Hepatocyte (in vitro differentiated cells): ENCODE measurements around the gene FAM174C.

Experiments
- CTCF ChIP-seq: fragments of 200-600 bp; sonication (generic); IDR thresholded peaks from 2 replicates; pipeline ENCODE4 v1.5.1; 2016; ENCODE audit warnings: antibody characterized with exemption, mild to moderate bottlenecking; ENCODE audit not compliant: poor library complexity
- EZH2 ChIP-seq: fragments of 200-600 bp; sonication (generic); IDR thresholded peaks from 2 replicates; pipeline ENCODE4 v1.6.1; 2016; ENCODE audit warnings: antibody characterized with exemption, mild to moderate bottlenecking, borderline replicate concordance

- no peak for TF ChIP-seq CTCF
- TF ChIP-seq EZH2: no peak
Measured at GRCh38 chr19:1256646-1257474, 18.5 kb upstream of the FAM174C start.
